ENCODE results near the gene GDF11. TPM values are rescaled to one million over a fixed set of nuclear protein-coding genes. Genes with fewer than 3 reads are reported as not detected.

Gene GDF11
- total and polyA plus RNA-seq, 11 donors, result 6.9 to 18.2 (median 12.4) TPM

- H3K36me3 ChIP-seq, result peaks cover 0 to 84% (median 64%) of the 10 kb centered on the region in 9 donors
- no peak for TF ChIP-seq POLR2A (IDR thresholded peaks at IDR 0.05)
- TF ChIP-seq, protein P1, sequence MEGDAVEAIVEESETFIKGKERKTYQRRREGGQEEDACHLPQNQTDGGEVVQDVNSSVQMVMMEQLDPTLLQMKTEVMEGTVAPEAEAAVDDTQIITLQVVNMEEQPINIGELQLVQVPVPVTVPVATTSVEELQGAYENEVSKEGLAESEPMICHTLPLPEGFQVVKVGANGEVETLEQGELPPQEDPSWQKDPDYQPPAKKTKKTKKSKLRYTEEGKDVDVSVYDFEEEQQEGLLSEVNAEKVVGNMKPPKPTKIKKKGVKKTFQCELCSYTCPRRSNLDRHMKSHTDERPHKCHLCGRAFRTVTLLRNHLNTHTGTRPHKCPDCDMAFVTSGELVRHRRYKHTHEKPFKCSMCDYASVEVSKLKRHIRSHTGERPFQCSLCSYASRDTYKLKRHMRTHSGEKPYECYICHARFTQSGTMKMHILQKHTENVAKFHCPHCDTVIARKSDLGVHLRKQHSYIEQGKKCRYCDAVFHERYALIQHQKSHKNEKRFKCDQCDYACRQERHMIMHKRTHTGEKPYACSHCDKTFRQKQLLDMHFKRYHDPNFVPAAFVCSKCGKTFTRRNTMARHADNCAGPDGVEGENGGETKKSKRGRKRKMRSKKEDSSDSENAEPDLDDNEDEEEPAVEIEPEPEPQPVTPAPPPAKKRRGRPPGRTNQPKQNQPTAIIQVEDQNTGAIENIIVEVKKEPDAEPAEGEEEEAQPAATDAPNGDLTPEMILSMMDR (IDR thresholded peaks at IDR 0.05), result no peak
- H3K9me3 ChIP-seq, result no peaks in the 10 kb centered on the region
- H3K4me3 ChIP-seq, result no peak overlapping the region
- DNase-seq (no peak), ATAC-seq (peak in 1 of 4 donors; percentile 1)
- no peaks in the 10 kb centered on the region for H3K27me3 ChIP-seq
- H3K27ac ChIP-seq, result peak overlapping the region in 2 of 12 donors; percentile 9 to 21
- intact Hi-C loops (cut with DNase I), result no loop called here
- peaks cover 0 to 7% (median 2%) of the 10 kb centered on the region in 12 donors for H3K4me1 ChIP-seq
- WGBS, 4 donors, result 90 to 94% (median 93%) methylated on average over 2 to 4 of the region's 4 CpGs
Measured at GRCh38 chr12:55694651-55695050, 48.3 kb upstream of the GDF11 start.

- WGBS, 4 donors, result 72 to 80% (median 77%) methylated on average over 7 of the region's 7 CpGs
- intact Hi-C loops (cut with DNase I), result no loop called here
- peaks cover 0 to 91% (median 66%) of the 10 kb centered on the region in 9 donors for H3K36me3 ChIP-seq
Measured at GRCh38 chr12:55695349-55695748, 47.6 kb upstream of the GDF11 start.

GRCh38 chr12:55696141-55696540 lies 46.8 kb upstream of the GDF11 start:
- Histone ChIP-seq H3K27me3 (no peaks in the 10 kb centered on the region), H3K36me3 (peaks cover 0 to 90% (median 66%) of the 10 kb centered on the region in 9 donors), H3K9me3 (no peaks in the 10 kb centered on the region), H3K4me3 (no peak overlapping the region), H3K4me1 (peaks cover 0 to 21% (median 14%) of the 10 kb centered on the region in 12 donors), H3K27ac (peak overlapping the region in 1 of 12 donors; percentile 24)
- intact Hi-C loops (cut with DNase I), result no loop called here
- no peak for TF ChIP-seq POLR2A (IDR thresholded peaks at IDR 0.05)
- TF ChIP-seq, protein P1 (IDR thresholded peaks at IDR 0.05), result no peak
- WGBS, 4 donors, result 84 to 90% (median 87%) methylated on average over 6 of the region's 6 CpGs
- DNase-seq, result no peak
- no peak for ATAC-seq

More at GRCh38 chr12:55695349-55695748, 47.6 kb upstream of the GDF11 start:
- ATAC-seq, result no peak
- Histone ChIP-seq H3K9me3 (no peaks in the 10 kb centered on the region), H3K4me3 (no peak overlapping the region), H3K27me3 (no peaks in the 10 kb centered on the region), H3K4me1 (peaks cover 0 to 13% (median 7%) of the 10 kb centered on the region in 12 donors), H3K27ac (no peak overlapping the region)
- TF ChIP-seq, protein P1 (IDR thresholded peaks at IDR 0.05), result no peak
- TF ChIP-seq POLR2A (IDR thresholded peaks at IDR 0.05), result no peak
- DNase-seq, result no peak

GRCh38 chr12:55696796-55697462 lies 46.0 kb upstream of the GDF11 start:
- Histone ChIP-seq H3K9me3 (no peaks in the 10 kb centered on the region), H3K27ac (peak overlapping the region in 1 of 12 donors; percentile 24), H3K4me3 (no peak overlapping the region), H3K27me3 (no peaks in the 10 kb centered on the region), H3K4me1 (peaks cover 0 to 29% (median 17%) of the 10 kb centered on the region in 12 donors), H3K36me3 (peaks cover 0 to 88% (median 60%) of the 10 kb centered on the region in 9 donors)
- ATAC-seq (no peak), DNase-seq (no peak)
- TF ChIP-seq POLR2A (IDR thresholded peaks at IDR 0.05), result no peak
- TF ChIP-seq, protein P1 (IDR thresholded peaks at IDR 0.05), result no peak
- WGBS, 4 donors, result 78 to 84% (median 83%) methylated on average over 15 to 19 of the region's 19 CpGs
- intact Hi-C loops (cut with DNase I), result no loop called here
